T-helper 2 cell (primary cell): ENCODE results near the gene FRYL.
"Not testable (repeated sequence)": the region's sequence is repeated elsewhere in the genome, so short reads cannot be mapped to it uniquely, and the experiment has no call there.

ENCODE experiments used
- DNase-seq, 5 experiments: peaks; one replicate each; pipeline versions ENCODE4 v3.0.0 to v3.0.0-alpha.2; 2012 to 2022

Gene FRYL

GRCh38 chr4:48745223-48745622 is 34.9 kb downstream of the FRYL start:
- DNase-seq = not testable (repeated sequence)

GRCh38 chr4:48742412-48742811 is 37.7 kb downstream of the FRYL start:
- DNase-seq = no peak

DNA sequence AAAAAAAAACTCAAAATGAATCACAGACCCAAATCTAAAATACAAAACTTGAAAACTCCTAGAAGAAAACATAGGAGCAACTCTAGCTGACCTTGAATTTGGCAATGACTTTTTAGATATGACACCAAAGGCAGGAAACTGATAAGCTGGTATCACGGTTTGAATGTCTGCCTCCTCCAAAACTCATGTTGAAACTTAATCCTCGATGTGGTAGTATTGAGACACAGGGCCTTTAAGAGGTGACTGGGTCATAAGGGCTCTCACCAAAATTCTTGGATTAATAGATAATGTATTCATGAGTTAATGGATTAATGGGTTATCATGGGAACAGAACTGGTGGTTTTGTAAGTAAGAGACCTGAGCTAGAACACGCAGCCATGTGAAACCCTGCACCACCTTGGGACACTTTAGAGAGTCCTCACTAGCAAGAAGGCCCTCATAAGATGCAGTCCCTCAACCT is 40.5 kb downstream of the FRYL start:
- peak in 1 of 5 experiments; percentile 73 for DNase-seq

DNA sequence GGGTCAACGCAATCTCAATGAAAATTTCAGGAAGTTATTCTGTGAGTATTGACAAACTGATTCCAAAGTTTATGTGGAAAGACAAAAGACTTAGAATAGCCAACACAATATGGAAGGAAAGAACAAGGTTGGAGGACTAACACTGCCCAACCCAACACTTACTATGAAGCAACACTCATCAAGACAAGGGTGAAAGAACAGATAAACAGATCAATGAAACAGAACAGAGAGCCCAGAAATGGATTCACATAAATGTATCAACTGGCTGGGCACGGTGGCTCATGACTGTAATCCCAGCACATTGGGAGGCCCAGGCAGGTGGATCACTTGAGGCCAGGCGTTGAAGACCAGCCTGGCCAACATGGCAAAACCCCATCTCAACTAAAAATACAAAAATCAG is 41.2 kb downstream of the FRYL start:
- no peak for DNase-seq

- peak in 4 of 5 experiments; percentile 15 to 54 (median 26) for DNase-seq
These were observed 51.1 kb downstream of the FRYL start for GRCh38 chr4:48728906-48729496.

GRCh38 chr4:48727666-48728459 is 52.2 kb downstream of the FRYL start:
- no peak for DNase-seq

GRCh38 chr4:48725414-48725813 is 54.7 kb downstream of the FRYL start:
- DNase-seq = no peak

- no peak for DNase-seq
These were observed 57.3 kb downstream of the FRYL start for GRCh38 chr4:48722509-48723446.

GRCh38 chr4:48720459-48720858 is 59.6 kb downstream of the FRYL start:
- DNase-seq = no peak

- DNase-seq = no peak
These were observed 61.1 kb downstream of the FRYL start for GRCh38 chr4:48718818-48719465.

DNA sequence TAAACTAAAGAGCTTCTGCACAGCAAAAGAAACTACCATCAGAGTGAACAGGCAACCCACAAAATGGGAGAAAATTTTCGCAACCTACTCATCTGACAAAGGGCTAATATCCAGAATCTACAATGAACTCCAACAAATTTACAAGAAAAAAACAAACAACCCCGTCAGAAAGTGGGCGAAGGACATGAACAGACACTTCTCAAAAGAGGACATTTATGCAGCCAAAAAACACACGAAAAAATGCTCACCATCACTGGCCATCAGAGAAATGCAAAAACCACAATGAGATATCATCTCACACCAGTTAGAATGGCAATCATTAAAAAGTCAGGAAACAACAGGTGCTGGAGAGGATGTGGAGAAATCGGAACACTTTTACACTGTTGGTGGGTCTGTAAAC is 63.8 kb downstream of the FRYL start:
- not testable (repeated sequence) for DNase-seq

GRCh38 chr4:48710446-48711209 is 69.5 kb downstream of the FRYL start:
- no peak for DNase-seq

GRCh38 chr4:48709901-48710300 is 70.2 kb downstream of the FRYL start:
- DNase-seq = no peak

DNA sequence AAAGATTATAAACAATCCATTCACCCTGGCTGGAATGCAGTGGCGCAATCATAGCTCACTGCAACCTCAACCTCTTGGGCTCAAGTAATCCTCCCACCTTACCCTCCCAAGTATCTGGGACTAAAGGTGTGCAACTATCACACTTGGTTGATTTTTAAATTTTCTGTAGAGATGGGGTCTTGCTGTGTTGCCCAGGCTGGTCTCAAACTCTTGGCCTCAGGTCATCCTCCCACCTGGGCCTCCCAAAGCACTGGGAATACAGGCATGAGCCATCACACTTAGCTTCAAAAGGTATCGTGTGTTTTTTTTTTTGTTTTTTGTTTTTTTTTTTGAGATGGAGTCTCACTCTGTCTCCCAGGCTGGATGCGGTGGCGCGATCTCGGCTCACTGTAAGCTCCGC is 71.5 kb downstream of the FRYL start:
- no peak for DNase-seq

- no peak for DNase-seq
These were observed 73.3 kb downstream of the FRYL start for GRCh38 chr4:48706736-48707135.

GRCh38 chr4:48705609-48706008 is 74.5 kb downstream of the FRYL start:
- no peak for DNase-seq

DNA sequence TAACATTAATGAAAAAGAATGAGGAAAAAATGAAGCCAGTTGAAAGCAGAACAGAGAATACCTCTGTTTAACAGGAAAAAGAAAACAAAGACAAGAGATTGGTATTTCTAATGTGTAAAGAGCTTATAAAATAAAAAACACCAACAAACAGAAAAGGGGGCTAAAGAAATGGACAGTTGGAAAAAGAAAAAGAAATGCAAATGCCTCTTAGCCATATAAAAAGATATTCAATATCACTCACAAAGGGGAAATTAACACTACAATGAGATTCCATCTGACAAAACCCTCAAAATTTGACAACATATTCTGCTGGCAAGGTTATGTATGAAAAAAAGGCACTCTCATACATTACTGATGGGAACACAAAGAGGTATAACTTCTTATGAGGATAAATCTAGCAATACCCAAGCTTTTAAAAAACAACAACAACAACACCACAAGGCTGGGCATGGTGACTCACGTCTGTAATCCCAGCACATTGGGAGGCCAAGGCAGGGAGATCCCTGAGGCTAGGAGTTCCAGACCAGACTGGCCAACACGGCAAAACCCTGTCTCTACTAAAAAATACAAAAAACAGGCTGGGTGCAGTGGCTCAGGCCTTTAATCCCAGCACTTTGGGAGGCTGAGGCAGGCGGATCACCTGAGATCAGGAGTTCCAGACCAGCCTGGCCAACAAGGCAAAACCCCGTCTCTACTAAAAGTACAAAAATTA is 75.8 kb downstream of the FRYL start:
- DNase-seq = no peak

DNA sequence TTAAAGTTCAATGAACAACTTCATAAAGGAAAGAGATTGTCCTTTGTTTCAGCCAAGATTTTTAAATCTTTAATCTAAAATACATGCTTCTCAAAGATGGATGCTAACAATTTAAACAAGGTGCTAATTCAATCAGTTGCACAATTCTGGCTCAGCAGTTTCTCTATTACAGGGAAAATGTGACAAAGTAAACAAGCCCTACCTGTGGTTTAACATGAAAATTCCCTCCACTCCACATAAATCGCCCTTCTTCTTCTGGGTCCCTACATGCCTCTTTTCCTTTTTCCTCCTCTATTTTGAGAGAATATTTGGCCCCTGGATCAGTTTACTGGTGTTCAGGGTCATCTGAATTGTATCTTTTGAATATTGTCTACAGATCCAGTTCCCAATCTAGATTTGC is 80.6 kb downstream of the FRYL start:
- DNase-seq = no peak

DNA sequence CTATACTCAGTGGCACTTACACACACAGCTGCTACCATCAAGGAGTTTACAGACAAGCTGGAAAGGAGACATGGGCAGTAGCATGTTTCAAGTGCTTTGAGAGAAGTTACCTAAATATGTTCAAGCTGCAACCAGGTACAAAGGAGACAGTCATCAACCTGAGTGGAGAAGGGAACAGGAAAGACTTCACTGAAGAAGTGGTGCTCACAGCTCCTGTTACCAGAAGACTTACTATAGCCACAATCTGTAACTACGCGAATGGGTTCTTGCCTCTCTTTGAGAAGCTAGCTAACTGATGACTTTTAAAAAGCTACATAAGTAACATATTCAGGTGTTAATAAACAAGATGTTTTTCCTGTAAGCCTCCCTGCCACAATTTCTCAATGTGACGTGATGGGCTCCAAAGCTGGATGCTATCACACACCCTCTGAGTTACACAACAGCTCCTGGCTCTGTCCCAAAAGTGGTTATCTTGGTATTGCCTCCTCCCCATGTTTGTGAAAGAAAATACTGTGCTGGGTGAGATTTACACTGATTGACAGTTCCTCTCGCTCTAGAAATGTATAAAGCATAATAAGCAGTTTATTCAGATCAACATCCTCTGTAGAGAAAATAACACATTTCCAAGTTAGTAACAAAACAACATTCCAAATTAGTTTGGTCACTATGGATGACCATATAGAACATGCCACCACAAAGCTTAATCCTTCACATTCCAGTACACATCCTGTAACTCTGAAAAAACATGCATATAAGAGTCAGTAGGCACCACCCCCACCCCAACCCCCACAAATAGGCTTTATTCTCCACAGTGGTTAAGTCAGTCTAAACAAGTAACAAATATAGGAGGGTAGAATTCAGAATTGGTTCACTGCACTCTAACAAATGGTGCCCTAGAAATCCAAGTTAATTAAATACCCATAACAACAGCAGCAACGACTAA is 81.8 kb downstream of the FRYL start:
- peak in 1 of 5 experiments; percentile 13 for DNase-seq

- not testable (repeated sequence) for DNase-seq
These were observed 82.6 kb downstream of the FRYL start for GRCh38 chr4:48697516-48697915.
